ENCODE measurements around the gene ABI3BP. TPM values are rescaled to one million over a fixed set of nuclear protein-coding genes. Genes with fewer than 3 reads are reported as not detected.

The ABI3BP gene
- total RNA-seq, 2 donors from 2014 or later: 0.12 to 0.32 TPM

DNA sequence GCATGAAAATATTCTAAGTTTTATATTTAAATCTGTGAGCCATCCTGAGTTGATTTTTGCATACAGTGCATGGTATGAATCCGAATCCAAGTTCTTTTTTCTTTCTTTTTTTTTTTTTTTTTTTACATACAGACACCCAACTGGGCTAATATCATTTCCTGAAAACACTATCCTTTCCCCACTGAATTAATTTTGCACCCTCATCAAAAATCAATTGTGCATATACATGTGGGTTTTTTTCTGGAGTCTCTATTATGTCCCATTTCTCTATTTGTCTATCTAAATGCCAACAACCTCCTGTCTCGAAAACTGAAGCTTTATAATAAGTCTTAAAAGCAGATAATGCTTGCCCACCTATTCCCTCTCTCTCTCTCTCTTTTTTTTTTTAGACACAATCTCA, 5.9 kb upstream of the ABI3BP start:
- DNase-seq (ENCODE audit: low spot score in 2 of 2) (no peak), ATAC-seq (no peak)
- H3K27ac Mint-ChIP-seq: no peak overlapping the region
- H3K36me3 Mint-ChIP-seq: peaks cover 0 to 5% of the 10 kb centered on the region in 2 donors
- H3K9me3 Mint-ChIP-seq: peaks cover 4% of the 10 kb centered on the region in 2 donors

GRCh38 chr3:100994809-100995208, 1.6 kb upstream of the ABI3BP start:
- no peaks in the 10 kb centered on the region for H3K9me3 Mint-ChIP-seq
- H3K36me3 Mint-ChIP-seq: no peaks in the 10 kb centered on the region

DNA sequence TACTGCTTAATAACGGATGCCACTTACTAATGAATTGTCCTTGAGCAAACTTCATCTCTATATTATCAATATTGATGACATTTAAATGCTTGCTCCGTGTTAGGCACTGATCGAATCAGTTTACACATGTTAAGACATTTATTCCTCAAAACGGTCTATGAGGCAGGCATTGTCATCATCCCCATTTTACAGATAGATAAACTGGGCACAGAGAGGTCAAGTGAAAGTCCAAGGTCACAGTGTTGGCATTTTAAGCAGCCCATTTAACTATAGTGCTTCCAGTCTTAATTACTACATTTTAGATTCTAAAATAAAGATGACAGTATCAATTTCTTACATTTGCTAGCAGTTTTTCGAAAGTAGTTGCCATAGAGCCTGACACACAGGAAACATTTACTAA, 966 bp upstream of the ABI3BP start:
- H3K36me3 Mint-ChIP-seq: no peaks in the 10 kb centered on the region
- no peaks in the 10 kb centered on the region for H3K9me3 Mint-ChIP-seq
- ATAC-seq (no peak), DNase-seq (ENCODE audit: low spot score in 2 of 2) (no peak)
- H3K27ac Mint-ChIP-seq: no peak overlapping the region

More at GRCh38 chr3:100994809-100995208, 1.6 kb upstream of the ABI3BP start:
- DNase-seq (ENCODE audit: low spot score in 2 of 2): no peak
- no peak for ATAC-seq
- no peak overlapping the region for H3K27ac Mint-ChIP-seq

- H3K36me3 Mint-ChIP-seq: no peaks in the 10 kb centered on the region
- DNase-seq (ENCODE audit: low spot score in 2 of 2) (no peak), ATAC-seq (no peak)
- H3K27ac Mint-ChIP-seq: no peak overlapping the region
- H3K9me3 Mint-ChIP-seq: no peaks in the 10 kb centered on the region
These were observed 799 bp downstream of the ABI3BP start for GRCh38 chr3:100992231-100993012.

DNA sequence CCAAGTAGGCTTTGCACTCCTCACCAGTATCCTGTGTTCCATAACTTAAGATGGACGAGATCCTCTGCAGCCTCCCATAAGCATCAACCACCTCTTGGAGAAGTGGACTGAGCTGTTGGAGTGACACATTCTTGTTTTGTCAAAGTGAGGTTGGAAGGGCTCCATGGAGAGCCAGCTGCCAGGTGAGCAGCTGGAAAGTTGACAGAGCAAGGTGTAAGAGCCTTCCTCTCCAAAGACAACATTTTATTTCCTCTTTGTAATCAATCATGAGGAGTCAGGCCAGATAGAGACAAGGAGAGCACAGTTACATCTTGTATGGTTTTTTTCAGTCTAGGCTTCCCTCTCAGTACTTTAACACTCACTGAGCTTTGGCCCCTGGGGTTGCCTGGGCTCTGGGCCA, 5.1 kb downstream of the ABI3BP start:
- DNase-seq (ENCODE audit: low spot score in 2 of 2): no peak
- no peaks in the 10 kb centered on the region for H3K36me3 Mint-ChIP-seq
- no peaks in the 10 kb centered on the region for H3K9me3 Mint-ChIP-seq
- H3K27ac Mint-ChIP-seq: no peak overlapping the region
- ATAC-seq: no peak

- no peak overlapping the region for H3K27ac Mint-ChIP-seq
- DNase-seq (ENCODE audit: low spot score in 2 of 2): no peak
- H3K36me3 Mint-ChIP-seq: no peaks in the 10 kb centered on the region
These were observed 8.9 kb downstream of the ABI3BP start for GRCh38 chr3:100984308-100984707.

GRCh38 chr3:100982710-100983109, 10.5 kb downstream of the ABI3BP start:
- ATAC-seq: no peak
- H3K36me3 Mint-ChIP-seq: no peaks in the 10 kb centered on the region
- no peak for DNase-seq (ENCODE audit: low spot score in 2 of 2)
- no peak overlapping the region for H3K27ac Mint-ChIP-seq
- H3K9me3 Mint-ChIP-seq: no peaks in the 10 kb centered on the region

More at GRCh38 chr3:100984308-100984707, 8.9 kb downstream of the ABI3BP start:
- no peak for ATAC-seq
- H3K9me3 Mint-ChIP-seq: no peaks in the 10 kb centered on the region

GRCh38 chr3:100981164-100981911, 11.9 kb downstream of the ABI3BP start:
- DNase-seq (ENCODE audit: low spot score in 2 of 2): no peak
- no peak for ATAC-seq
- Mint-ChIP-seq H3K9me3 (no peaks in the 10 kb centered on the region), H3K36me3 (no peaks in the 10 kb centered on the region), H3K27ac (no peak overlapping the region)

DNA sequence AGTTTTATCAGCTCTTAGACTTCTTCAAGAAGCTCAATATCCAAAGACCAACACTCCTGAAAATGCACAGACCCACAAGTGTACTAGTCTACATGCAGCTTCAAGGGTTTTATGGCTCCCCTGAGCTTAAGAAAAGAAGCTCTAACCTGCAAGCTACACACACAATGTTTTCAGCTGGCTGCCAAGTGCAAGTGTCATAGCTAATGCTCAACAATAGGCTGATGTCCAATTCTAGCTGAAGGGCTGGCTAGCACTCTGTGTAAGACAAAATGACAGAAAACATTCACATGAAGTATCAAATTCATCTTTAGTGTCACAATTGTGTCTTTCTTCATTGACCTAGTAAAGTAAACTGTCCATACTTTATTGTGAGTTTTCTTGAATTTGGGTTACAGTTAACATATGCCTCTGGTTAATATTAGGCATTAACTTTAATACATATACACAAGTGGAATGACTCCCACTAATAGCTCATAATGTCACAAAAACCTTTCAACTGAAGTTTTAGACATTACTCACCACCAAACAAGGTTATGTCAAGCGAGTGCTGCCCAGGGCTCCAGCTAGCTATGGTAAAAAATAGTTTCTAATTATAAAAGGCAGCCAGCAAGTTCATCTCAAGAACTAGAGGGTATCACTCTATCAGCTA, 15.1 kb downstream of the ABI3BP start:
- no peaks in the 10 kb centered on the region for H3K9me3 Mint-ChIP-seq
- no peak overlapping the region for H3K27ac Mint-ChIP-seq
- no peak for DNase-seq (ENCODE audit: low spot score in 2 of 2)
- no peak for ATAC-seq
- no peaks in the 10 kb centered on the region for H3K36me3 Mint-ChIP-seq

GRCh38 chr3:100976611-100977010, 16.6 kb downstream of the ABI3BP start:
- no peaks in the 10 kb centered on the region for H3K36me3 Mint-ChIP-seq
- DNase-seq (ENCODE audit: low spot score in 2 of 2) (no peak), ATAC-seq (no peak)
- H3K9me3 Mint-ChIP-seq: no peaks in the 10 kb centered on the region
- H3K27ac Mint-ChIP-seq: no peak overlapping the region

GRCh38 chr3:100975714-100976113, 17.5 kb downstream of the ABI3BP start:
- DNase-seq (ENCODE audit: low spot score in 2 of 2): no peak
- H3K9me3 Mint-ChIP-seq: no peaks in the 10 kb centered on the region
- no peak for ATAC-seq
- H3K36me3 Mint-ChIP-seq: no peaks in the 10 kb centered on the region
- H3K27ac Mint-ChIP-seq: no peak overlapping the region

- Mint-ChIP-seq H3K36me3 (no peaks in the 10 kb centered on the region), H3K27ac (no peak overlapping the region), H3K9me3 (no peaks in the 10 kb centered on the region)
- no peak for ATAC-seq
- DNase-seq (ENCODE audit: low spot score in 2 of 2): no peak
These were observed 19.6 kb downstream of the ABI3BP start for GRCh38 chr3:100973594-100973993.

DNA sequence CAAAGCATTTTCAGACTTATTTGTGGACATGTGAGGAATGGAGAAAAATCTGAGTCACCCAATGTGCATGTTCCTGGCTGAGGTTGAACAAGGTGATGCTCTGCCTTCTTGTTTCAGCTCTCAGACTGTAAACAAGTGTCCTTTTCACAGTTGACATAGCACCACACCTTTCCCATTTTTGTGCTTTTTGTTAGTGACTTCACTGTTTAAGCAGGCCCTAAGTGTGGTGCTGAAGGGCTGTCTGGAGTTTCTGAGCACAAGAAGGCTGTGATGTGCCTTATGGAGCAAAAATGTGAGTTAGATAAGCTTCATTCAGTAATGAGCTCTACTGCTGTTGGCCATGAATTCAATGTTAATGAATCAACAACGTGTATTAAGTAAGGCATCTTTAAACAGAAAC, 20.4 kb downstream of the ABI3BP start:
- ATAC-seq (no peak), DNase-seq (ENCODE audit: low spot score in 2 of 2) (no peak)
- Mint-ChIP-seq H3K27ac (no peak overlapping the region), H3K36me3 (no peaks in the 10 kb centered on the region), H3K9me3 (no peaks in the 10 kb centered on the region)

DNA sequence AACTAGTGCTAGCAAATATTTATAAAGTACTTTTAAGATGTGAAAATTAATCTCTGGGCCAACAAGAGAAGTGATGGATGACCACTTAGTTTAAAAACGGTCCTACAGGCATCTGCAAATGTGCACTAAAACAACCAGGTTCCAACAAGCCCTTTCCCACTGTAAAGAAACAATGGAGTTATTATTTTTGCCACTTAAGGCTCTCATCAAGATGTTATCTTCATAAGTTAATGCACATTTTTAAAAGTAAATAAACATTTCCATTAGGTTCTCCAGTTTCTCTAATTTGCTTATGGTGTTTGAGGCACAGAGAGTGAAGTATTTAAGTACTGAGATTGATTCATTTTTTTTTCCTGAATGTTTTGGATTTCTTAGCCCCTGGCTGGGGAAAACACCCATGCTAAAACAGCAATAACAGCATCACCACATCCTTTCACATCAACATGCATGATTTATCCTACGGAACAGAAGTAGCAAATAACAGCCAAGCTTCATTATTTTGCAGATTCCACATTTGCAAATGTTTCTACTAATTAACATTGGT, 20.8 kb downstream of the ABI3BP start:
- Mint-ChIP-seq H3K9me3 (no peaks in the 10 kb centered on the region), H3K27ac (no peak overlapping the region)
- no peak for ATAC-seq

GRCh38 chr3:100971798-100972197, 21.4 kb downstream of the ABI3BP start:
- no peaks in the 10 kb centered on the region for H3K36me3 Mint-ChIP-seq
- ATAC-seq (no peak), DNase-seq (ENCODE audit: low spot score in 2 of 2) (no peak)
- H3K27ac Mint-ChIP-seq: no peak overlapping the region
- no peaks in the 10 kb centered on the region for H3K9me3 Mint-ChIP-seq

More for the DNA sequence above, 20.8 kb downstream of the ABI3BP start:
- H3K36me3 Mint-ChIP-seq: no peaks in the 10 kb centered on the region
- DNase-seq (ENCODE audit: low spot score in 2 of 2): no peak

DNA sequence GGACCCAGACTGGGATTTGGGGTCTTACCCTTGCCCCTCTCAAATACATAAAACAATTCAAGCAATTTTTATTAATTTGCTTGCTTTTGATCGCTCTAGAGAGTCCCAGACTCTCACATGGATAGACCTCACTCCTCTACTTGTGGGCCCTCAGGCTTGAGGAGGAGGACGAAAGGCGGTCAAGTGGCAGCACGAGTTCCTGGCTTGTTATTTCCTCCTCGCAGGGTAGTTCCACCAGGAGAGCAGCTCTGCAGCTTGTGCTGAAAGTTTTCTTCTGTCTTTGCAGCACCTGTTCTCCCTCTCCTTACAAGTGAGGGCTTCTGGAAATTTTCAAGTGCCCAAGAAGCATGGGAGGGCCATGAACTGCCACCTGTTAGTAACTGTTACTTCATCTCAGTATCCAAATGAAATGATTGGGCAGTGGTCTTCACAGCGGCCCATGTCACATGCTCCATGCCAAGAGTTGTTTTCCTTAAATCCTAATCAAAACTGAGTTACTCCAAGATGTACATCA, 22.7 kb downstream of the ABI3BP start:
- Mint-ChIP-seq H3K9me3 (no peaks in the 10 kb centered on the region), H3K36me3 (no peaks in the 10 kb centered on the region), H3K27ac (no peak overlapping the region)
- ATAC-seq (no peak), DNase-seq (ENCODE audit: low spot score in 2 of 2) (no peak)
